Chondrocyte (in vitro differentiated cells): Measurements from ENCODE around the gene SHISAL2B. TPM values are rescaled to one million over a fixed set of nuclear protein-coding genes. Genes with fewer than 3 reads are reported as not detected.

Experiments
- DNase-seq: peaks from one replicate; pipeline ENCODE4 v3.0.0; 2021; ENCODE audit warnings: mixed read lengths, low spot score
- H3K27ac Mint-ChIP-seq: one replicate; pipeline ENCODE4 v1.8.0; 2021; ENCODE audit warnings: mild to moderate bottlenecking, moderate library complexity, mixed read lengths; ENCODE audit not compliant: unreplicated experiment
- H3K27me3 Mint-ChIP-seq: 2 replicates; pipeline ENCODE4 v1.8.0; 2021; ENCODE audit warnings: low read depth, mixed read lengths
- H3K36me3 Mint-ChIP-seq: 2 replicates; pipeline ENCODE4 v1.8.0; 2021; ENCODE audit warnings: low read depth, mixed read lengths
- H3K4me1 Mint-ChIP-seq: 2 replicates; pipeline ENCODE4 v1.8.0; 2021; ENCODE audit warnings: low read depth, mild to moderate bottlenecking, mixed read lengths
- H3K4me3 Mint-ChIP-seq: one replicate; pipeline ENCODE4 v1.8.0; 2021; ENCODE audit warnings: mild to moderate bottlenecking, moderate library complexity, mixed read lengths; ENCODE audit not compliant: unreplicated experiment
- H3K9me3 Mint-ChIP-seq: 2 replicates; pipeline ENCODE4 v1.8.0; 2021; ENCODE audit warnings: low read depth, mixed read lengths
- CTCF ChIP-seq: fragments of 200-600 bp; sonication (generic); IDR thresholded peaks from 2 replicates; pipeline ENCODE4 v1.5.0; 2021; ENCODE audit warnings: antibody characterized with exemption, mild to moderate bottlenecking, moderate library complexity
- long read RNA-seq: library from polyadenylated mRNA; stranded (forward); transcript quantifications from one replicate; pipeline ENCODE4 v2.0.0, GENCODE V29; 2021
- total RNA-seq: library from RNA; stranded (reverse); gene quantifications from 3 replicates; pipeline ENCODE4 v1.2.1, GENCODE V29; 2021

The SHISAL2B gene
- total RNA-seq: not detected in 3 replicates
- long read RNA-seq: 0 reads

GRCh38 chr5:64690417-64691151 lies at the start of gene SHISAL2B:
Gene SHISAL2B (plus strand): TSS chr5:64690503. CDS start chr5:64690624, 121 bp downstream.
- H3K27me3 Mint-ChIP-seq: peaks cover 58% of the 10 kb centered on the region
- H3K4me3 Mint-ChIP-seq: peak within 1 kb of the TSS; percentile 82
- H3K9me3 Mint-ChIP-seq: no peaks in the 10 kb centered on the region
- TF ChIP-seq CTCF: no peak
- H3K4me1 Mint-ChIP-seq: peaks cover 10% of the 10 kb centered on the region
- no peak for DNase-seq
- H3K36me3 Mint-ChIP-seq: peaks cover 1% of the 10 kb centered on the region
- no peak within 1 kb of the TSS for H3K27ac Mint-ChIP-seq

GRCh38 chr5:64644831-64645230 lies 45.5 kb upstream of the SHISAL2B start:
- H3K27me3 Mint-ChIP-seq: no peaks in the 10 kb centered on the region
- H3K4me3 Mint-ChIP-seq: no peak overlapping the region
- TF ChIP-seq CTCF: no peak
- no peak for DNase-seq
- H3K36me3 Mint-ChIP-seq: no peaks in the 10 kb centered on the region
- H3K4me1 Mint-ChIP-seq: peaks cover 17% of the 10 kb centered on the region
- H3K27ac Mint-ChIP-seq: no peak overlapping the region
- H3K9me3 Mint-ChIP-seq: no peaks in the 10 kb centered on the region

- TF ChIP-seq CTCF: no peak
- no peak overlapping the region for H3K4me3 Mint-ChIP-seq
- H3K27me3 Mint-ChIP-seq: no peaks in the 10 kb centered on the region
- peaks cover 12% of the 10 kb centered on the region for H3K4me1 Mint-ChIP-seq
- DNase-seq: no peak
- no peaks in the 10 kb centered on the region for H3K36me3 Mint-ChIP-seq
- H3K27ac Mint-ChIP-seq: no peak overlapping the region
- peaks cover 3% of the 10 kb centered on the region for H3K9me3 Mint-ChIP-seq
These were observed 44.1 kb upstream of the SHISAL2B start for GRCh38 chr5:64646169-64646568.

GRCh38 chr5:64649512-64649911 lies 40.8 kb upstream of the SHISAL2B start:
- Mint-ChIP-seq H3K9me3 (peaks cover 3% of the 10 kb centered on the region), H3K36me3 (no peaks in the 10 kb centered on the region), H3K27me3 (peaks cover 3% of the 10 kb centered on the region), H3K4me3 (no peak overlapping the region), H3K27ac (no peak overlapping the region), H3K4me1 (peaks cover 6% of the 10 kb centered on the region)
- DNase-seq: no peak
- TF ChIP-seq CTCF: no peak

GRCh38 chr5:64653766-64654560 lies 36.3 kb upstream of the SHISAL2B start:
- H3K27ac Mint-ChIP-seq: no peak overlapping the region
- H3K36me3 Mint-ChIP-seq: no peaks in the 10 kb centered on the region
- no peak overlapping the region for H3K4me3 Mint-ChIP-seq
- H3K27me3 Mint-ChIP-seq: peaks cover 12% of the 10 kb centered on the region
- H3K9me3 Mint-ChIP-seq: peaks cover 7% of the 10 kb centered on the region
- DNase-seq: no peak
- no peaks in the 10 kb centered on the region for H3K4me1 Mint-ChIP-seq
- no peak for TF ChIP-seq CTCF
